ENCODE data around the gene PCDHGB1.
"Not testable (repeated sequence)": the region's sequence is repeated elsewhere in the genome, so short reads cannot be mapped to it uniquely, and the experiment has no call there.

Gene PCDHGB1

DNA sequence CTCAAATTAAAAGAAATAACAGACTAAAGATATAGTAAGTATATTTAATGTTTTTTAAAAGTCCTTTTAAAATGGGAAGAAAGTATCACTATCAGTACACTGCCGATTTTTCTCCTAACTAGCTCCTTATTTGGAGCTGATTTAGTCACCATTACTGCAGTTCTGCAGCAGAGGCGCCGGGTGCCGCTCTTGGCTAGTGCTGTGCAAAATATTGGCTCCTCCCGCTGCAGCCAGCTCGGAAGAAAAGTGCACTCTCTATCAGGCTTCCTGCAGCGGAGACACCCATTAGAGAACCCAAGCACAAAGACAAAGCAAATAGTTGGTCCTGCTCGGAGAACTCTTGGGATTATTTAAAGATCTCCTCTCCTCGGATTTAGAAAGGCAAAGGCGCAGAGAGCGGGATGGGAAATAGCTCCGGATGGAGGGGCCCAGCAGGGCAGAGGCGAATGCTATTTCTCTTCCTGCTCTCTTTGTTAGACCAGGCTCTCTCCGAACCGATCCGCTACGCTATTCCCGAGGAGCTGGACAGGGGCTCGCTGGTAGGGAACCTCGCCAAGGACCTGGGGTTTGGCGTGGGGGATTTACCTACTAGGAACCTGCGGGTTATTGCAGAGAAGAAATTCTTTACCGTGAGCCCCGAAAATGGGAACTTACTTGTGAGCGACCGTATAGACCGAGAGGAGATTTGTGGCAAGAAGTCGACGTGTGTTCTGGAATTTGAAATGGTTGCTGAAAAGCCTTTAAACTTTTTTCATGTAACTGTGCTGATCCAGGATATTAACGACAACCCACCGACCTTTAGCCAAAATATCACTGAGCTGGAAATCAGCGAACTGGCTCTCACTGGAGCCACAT is 20.3 kb downstream of the PCDHGB1 start, which contains the start of gene PCDHGB3:
Gene PCDHGB3 (plus strand): TSS at position 249 of the 855 bp plus-strand sequence. CDS start 153 bp downstream, at position 402.
- Histone ChIP-seq H3K9me3 (ENCODE audit: control insufficient read depth in 2 of 2, low read length in 2 of 2) (peaks cover 45 to 70% of the 10 kb centered on the region in 2 donors), H3K36me3 (ENCODE audit: control insufficient read depth in 2 of 2, insufficient read depth in 2 of 2, low read length in 2 of 2) (peaks cover 0 to 2% of the 10 kb centered on the region in 2 donors), H3K4me1 (ENCODE audit: control insufficient read depth, insufficient read depth, low read length) (peaks cover 4% of the 10 kb centered on the region), H3K27ac (ENCODE audit: low read length) (no peak within 1 kb of the TSS), H3K27me3 (ENCODE audit: control insufficient read depth in 1 of 2, insufficient read depth in 2 of 2, low read length in 2 of 2) (no peaks in the 10 kb centered on the region), H3K4me3 (ENCODE audit: low read length in 2 of 2) (peak within 1 kb of the TSS; percentile 47 to 57), H3K9ac (ENCODE audit: low read length in 2 of 2) (no peak within 1 kb of the TSS)

DNA sequence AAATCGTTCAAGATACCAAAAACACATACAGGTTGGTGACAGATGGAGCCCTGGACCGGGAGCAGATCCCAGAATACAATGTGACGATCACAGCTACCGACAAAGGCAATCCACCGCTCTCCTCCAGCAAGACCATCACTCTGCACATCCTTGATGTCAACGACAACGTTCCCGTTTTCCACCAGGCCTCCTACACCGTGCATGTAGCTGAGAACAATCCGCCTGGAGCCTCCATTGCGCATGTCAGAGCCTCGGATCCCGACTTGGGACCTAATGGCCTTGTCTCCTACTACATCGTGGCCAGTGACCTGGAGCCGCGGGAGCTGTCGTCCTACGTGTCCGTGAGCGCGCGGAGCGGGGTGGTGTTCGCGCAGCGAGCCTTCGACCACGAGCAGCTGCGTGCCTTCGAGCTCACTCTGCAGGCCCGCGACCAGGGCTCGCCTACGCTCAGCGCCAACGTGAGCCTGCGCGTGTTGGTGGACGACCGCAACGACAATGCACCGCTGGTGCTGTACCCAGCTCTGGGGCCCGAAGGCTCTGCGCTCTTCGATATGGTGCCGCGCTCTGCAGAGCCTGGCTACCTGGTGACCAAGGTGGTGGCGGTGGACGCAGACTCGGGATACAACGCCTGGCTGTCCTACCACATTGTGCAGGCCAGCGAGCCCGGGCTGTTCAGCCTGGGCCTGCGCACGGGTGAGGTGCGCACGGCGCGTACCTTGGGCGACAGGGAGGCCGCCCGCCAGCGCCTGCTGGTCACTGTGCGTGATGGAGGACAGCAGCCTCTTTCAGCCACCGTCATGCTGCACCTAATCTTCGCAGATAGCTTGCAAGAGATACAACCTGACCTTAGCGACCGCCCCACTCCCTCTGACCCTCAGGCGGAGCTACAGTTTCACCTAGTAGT is 21.9 kb downstream of the PCDHGB1 start:
- peaks cover 0 to 2% of the 10 kb centered on the region in 2 donors for H3K36me3 ChIP-seq (ENCODE audit: control insufficient read depth in 2 of 2, insufficient read depth in 2 of 2, low read length in 2 of 2)
- peak overlapping the region; percentile 36 to 47 for H3K4me3 ChIP-seq (ENCODE audit: low read length in 2 of 2)
- H3K27ac ChIP-seq (ENCODE audit: low read length), result no peak overlapping the region
- H3K9ac ChIP-seq (ENCODE audit: low read length in 2 of 2), result no peak overlapping the region
- peaks cover 41 to 70% of the 10 kb centered on the region in 2 donors for H3K9me3 ChIP-seq (ENCODE audit: control insufficient read depth in 2 of 2, low read length in 2 of 2)
- peaks cover 4% of the 10 kb centered on the region for H3K4me1 ChIP-seq (ENCODE audit: control insufficient read depth, insufficient read depth, low read length)
- no peaks in the 10 kb centered on the region for H3K27me3 ChIP-seq (ENCODE audit: control insufficient read depth in 1 of 2, insufficient read depth in 2 of 2, low read length in 2 of 2)

DNA sequence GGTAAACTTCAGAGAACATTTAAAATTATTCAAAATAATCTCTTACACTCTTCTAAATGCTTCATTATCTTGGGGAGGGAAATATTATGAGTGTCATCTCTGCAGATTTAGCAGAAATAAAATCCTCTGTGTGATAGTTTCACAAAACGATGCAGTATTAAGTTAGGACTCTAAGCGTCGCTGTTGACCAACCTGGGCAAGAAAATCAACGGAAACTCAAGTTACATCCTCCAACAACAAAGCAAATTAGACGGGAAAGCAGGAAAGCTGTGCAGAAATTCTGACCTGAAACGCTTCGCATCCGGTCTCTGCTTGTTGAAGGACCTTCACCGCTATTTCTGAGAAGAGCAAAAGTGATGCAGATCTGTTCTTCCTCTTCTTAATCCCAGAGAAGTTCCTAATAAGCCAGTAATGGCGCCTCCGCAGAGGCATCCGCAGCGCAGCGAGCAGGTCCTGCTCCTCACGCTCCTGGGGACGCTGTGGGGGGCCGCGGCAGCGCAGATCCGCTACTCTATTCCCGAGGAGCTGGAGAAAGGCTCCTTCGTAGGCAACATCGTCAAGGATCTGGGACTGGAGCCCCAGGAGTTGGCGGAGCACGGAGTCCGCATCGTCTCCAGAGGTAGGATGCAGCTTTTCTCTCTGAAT is 23.9 kb downstream of the PCDHGB1 start, which contains the start of gene PCDHGA6:
Gene PCDHGA6 (plus strand): TSS at position 219 of the 645 bp plus-strand sequence. CDS start 193 bp downstream, at position 412.
- Histone ChIP-seq H3K27me3 (ENCODE audit: control insufficient read depth in 1 of 2, insufficient read depth in 2 of 2, low read length in 2 of 2) (no peaks in the 10 kb centered on the region), H3K9ac (ENCODE audit: low read length in 2 of 2) (no peak within 1 kb of the TSS), H3K4me3 (ENCODE audit: low read length in 2 of 2) (peak within 1 kb of the TSS; percentile 31 to 65), H3K9me3 (ENCODE audit: control insufficient read depth in 2 of 2, low read length in 2 of 2) (peaks cover 40 to 77% of the 10 kb centered on the region in 2 donors), H3K27ac (ENCODE audit: low read length) (no peak within 1 kb of the TSS), H3K4me1 (ENCODE audit: control insufficient read depth, insufficient read depth, low read length) (peaks cover 4% of the 10 kb centered on the region), H3K36me3 (ENCODE audit: control insufficient read depth in 2 of 2, insufficient read depth in 2 of 2, low read length in 2 of 2) (peaks cover 0 to 2% of the 10 kb centered on the region in 2 donors)

DNA sequence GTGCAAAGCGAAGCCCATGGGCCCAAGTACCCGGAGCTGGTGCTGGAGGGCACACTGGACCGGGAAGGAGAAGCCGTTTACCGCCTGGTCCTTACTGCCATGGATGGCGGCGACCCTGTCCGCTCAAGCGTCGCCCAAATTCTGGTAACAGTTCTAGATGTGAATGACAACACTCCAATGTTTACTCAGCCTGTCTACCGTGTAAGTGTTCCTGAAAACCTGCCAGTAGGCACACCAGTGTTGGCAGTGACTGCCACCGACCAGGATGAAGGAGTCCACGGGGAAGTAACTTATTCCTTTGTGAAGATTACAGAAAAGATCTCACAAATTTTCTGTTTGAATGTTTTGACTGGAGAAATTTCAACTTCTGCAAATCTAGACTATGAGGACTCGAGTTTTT is 24.7 kb downstream of the PCDHGB1 start:
- Histone ChIP-seq H3K9ac (ENCODE audit: low read length in 2 of 2) (no peak overlapping the region), H3K27ac (ENCODE audit: low read length) (no peak overlapping the region), H3K4me1 (ENCODE audit: control insufficient read depth, insufficient read depth, low read length) (peaks cover 4% of the 10 kb centered on the region), H3K27me3 (ENCODE audit: control insufficient read depth in 1 of 2, insufficient read depth in 2 of 2, low read length in 2 of 2) (no peaks in the 10 kb centered on the region), H3K9me3 (ENCODE audit: control insufficient read depth in 2 of 2, low read length in 2 of 2) (peaks cover 38 to 76% of the 10 kb centered on the region in 2 donors), H3K36me3 (ENCODE audit: control insufficient read depth in 2 of 2, insufficient read depth in 2 of 2, low read length in 2 of 2) (peaks cover 0 to 2% of the 10 kb centered on the region in 2 donors), H3K4me3 (ENCODE audit: low read length in 2 of 2) (peak overlapping the region; percentile 31 to 65)

DNA sequence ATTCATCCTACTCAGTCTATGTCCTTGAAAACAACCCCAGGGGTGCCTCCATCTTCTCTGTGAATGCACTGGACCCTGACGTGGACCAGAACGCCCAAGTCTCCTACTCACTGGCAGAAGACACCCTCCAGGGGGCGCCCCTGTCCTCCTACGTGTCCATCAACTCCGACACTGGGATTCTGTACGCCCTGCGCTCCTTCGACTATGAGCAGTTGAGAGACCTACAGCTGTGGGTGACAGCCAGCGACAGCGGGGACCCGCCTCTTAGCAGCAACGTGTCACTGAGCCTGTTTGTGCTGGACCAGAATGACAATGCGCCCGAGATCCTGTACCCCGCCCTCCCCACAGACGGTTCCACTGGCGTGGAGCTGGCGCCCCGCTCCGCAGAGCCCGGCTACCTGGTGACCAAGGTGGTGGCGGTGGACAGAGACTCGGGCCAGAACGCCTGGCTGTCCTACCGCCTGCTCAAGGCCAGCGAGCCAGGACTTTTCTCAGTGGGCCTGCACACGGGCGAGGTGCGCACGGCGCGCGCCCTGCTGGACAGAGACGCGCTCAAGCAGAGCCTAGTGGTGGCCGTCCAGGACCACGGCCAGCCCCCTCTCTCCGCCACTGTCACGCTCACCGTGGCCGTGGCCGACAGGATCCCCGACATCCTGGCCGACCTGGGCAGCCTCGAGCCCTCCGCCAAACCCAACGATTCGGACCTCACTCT is 25.7 kb downstream of the PCDHGB1 start:
- not testable (repeated sequence) for H3K4me1 ChIP-seq (ENCODE audit: control insufficient read depth, insufficient read depth, low read length); H3K9ac ChIP-seq (ENCODE audit: low read length in 2 of 2); H3K27me3 ChIP-seq (ENCODE audit: control insufficient read depth in 1 of 2, insufficient read depth in 2 of 2, low read length in 2 of 2); H3K36me3 ChIP-seq (ENCODE audit: control insufficient read depth in 2 of 2, insufficient read depth in 2 of 2, low read length in 2 of 2); H3K27ac ChIP-seq (ENCODE audit: low read length)
- Histone ChIP-seq H3K9me3 (ENCODE audit: control insufficient read depth in 2 of 2, low read length in 2 of 2) (peaks cover 36 to 73% of the 10 kb centered on the region in 2 donors), H3K4me3 (ENCODE audit: low read length in 2 of 2) (peak overlapping the region in 1 of 2 donors; percentile 15)

DNA sequence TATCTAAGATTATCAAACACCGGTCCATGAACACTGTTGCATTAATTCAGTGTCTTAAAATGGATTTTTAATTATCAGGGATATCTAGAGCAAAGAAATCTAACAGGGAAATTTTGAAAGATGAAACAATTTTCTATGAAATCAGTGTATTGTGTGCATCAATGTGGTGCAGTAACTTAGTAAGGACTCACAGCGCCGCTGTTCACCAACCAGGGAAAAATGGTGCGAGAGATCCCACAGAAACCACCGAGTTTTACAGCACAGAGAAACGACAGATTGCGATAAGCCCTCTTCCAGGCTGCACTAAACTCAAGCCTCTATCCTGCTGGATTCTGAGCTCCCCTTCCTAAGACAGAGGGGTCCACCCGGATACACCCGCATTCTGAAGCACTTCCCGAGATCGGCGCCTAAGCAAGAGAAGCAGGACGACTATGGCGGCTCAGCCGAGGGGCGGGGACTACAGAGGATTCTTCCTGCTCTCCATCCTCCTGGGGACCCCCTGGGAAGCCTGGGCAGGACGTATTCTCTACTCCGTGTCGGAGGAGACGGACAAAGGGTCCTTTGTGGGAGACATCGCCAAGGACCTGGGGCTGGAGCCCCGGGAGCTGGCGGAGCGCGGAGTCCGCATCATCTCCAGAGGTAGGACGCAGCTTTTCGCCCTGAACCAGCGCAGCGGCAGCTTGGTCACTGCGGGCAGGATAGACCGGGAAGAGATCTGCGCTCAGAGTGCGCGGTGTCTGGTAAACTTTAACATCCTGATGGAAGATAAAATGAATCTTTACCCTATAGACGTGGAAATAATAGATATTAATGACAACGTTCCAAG is 32.8 kb downstream of the PCDHGB1 start, which contains the start of gene PCDHGA7:
Gene PCDHGA7 (plus strand): TSS at position 274 of the 826 bp plus-strand sequence. CDS start 158 bp downstream, at position 432.
- Histone ChIP-seq H3K36me3 (ENCODE audit: control insufficient read depth in 2 of 2, insufficient read depth in 2 of 2, low read length in 2 of 2) (peaks cover 0 to 3% of the 10 kb centered on the region in 2 donors), H3K9me3 (ENCODE audit: control insufficient read depth in 2 of 2, low read length in 2 of 2) (peaks cover 34 to 60% of the 10 kb centered on the region in 2 donors), H3K4me3 (ENCODE audit: low read length in 2 of 2) (peak within 1 kb of the TSS; percentile 56 to 58), H3K27ac (ENCODE audit: low read length) (no peak within 1 kb of the TSS), H3K9ac (ENCODE audit: low read length in 2 of 2) (no peak within 1 kb of the TSS), H3K4me1 (ENCODE audit: control insufficient read depth, insufficient read depth, low read length) (no peaks in the 10 kb centered on the region), H3K27me3 (ENCODE audit: control insufficient read depth in 1 of 2, insufficient read depth in 2 of 2, low read length in 2 of 2) (no peaks in the 10 kb centered on the region)

DNA sequence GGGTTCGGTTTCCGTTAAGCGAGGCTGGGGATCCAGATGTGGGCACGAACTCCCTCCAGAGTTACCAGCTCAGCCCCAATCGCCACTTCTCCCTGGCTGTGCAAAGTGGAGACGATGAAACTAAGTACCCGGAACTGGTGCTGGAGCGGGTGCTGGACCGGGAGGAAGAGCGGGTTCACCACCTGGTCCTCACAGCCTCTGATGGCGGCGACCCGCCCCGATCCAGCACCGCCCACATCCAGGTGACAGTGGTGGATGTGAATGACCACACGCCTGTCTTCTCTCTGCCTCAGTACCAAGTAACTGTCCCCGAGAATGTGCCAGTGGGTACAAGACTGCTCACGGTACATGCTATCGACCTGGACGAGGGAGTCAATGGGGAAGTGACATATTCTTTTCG is 33.4 kb downstream of the PCDHGB1 start:
- Histone ChIP-seq H3K27me3 (ENCODE audit: control insufficient read depth in 1 of 2, insufficient read depth in 2 of 2, low read length in 2 of 2) (no peaks in the 10 kb centered on the region), H3K4me1 (ENCODE audit: control insufficient read depth, insufficient read depth, low read length) (no peaks in the 10 kb centered on the region), H3K4me3 (ENCODE audit: low read length in 2 of 2) (peak overlapping the region; percentile 56 to 58), H3K9me3 (ENCODE audit: control insufficient read depth in 2 of 2, low read length in 2 of 2) (peaks cover 36 to 59% of the 10 kb centered on the region in 2 donors), H3K36me3 (ENCODE audit: control insufficient read depth in 2 of 2, insufficient read depth in 2 of 2, low read length in 2 of 2) (peaks cover 0 to 3% of the 10 kb centered on the region in 2 donors), H3K9ac (ENCODE audit: low read length in 2 of 2) (no peak overlapping the region), H3K27ac (ENCODE audit: low read length) (no peak overlapping the region)

DNA sequence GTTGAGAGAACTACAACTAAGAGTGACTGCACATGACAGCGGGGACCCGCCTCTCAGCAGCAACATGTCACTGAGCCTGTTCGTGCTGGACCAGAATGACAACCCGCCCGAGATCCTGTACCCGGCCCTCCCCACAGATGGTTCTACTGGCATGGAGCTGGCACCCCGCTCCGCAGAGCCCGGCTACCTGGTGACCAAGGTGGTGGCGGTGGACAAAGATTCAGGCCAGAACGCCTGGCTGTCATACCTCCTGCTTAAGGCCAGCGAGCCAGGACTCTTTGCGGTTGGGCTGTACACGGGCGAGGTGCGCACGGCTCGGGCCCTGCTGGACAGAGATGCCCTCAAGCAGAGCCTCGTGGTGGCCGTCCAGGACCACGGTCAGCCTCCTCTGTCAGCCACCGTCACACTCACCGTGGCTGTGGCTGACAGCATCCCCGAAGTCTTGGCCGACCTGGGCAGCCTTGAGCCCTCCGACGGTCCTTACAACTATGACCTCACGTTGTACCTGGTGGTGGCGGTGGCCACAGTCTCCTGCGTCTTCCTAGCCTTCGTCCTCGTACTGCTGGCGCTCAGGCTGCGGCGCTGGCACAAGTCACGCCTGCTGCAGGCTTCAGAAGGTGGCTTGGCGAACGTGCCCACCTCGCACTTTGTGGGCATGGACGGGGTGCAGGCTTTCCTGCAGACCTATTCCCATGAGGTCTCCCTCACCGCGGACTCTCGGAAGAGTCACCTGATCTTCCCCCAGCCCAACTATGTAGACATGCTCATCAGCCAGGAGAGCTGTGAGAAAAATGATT is 34.8 kb downstream of the PCDHGB1 start:
- peaks cover 0 to 3% of the 10 kb centered on the region in 2 donors for H3K36me3 ChIP-seq (ENCODE audit: control insufficient read depth in 2 of 2, insufficient read depth in 2 of 2, low read length in 2 of 2)
- H3K9ac ChIP-seq (ENCODE audit: low read length in 2 of 2), result no peak overlapping the region
- H3K4me3 ChIP-seq (ENCODE audit: low read length in 2 of 2), result peak overlapping the region in 1 of 2 donors; percentile 58
- no peaks in the 10 kb centered on the region for H3K27me3 ChIP-seq (ENCODE audit: control insufficient read depth in 1 of 2, insufficient read depth in 2 of 2, low read length in 2 of 2)
- H3K27ac ChIP-seq (ENCODE audit: low read length), result no peak overlapping the region
- H3K4me1 ChIP-seq (ENCODE audit: control insufficient read depth, insufficient read depth, low read length), result no peaks in the 10 kb centered on the region
- peaks cover 44 to 73% of the 10 kb centered on the region in 2 donors for H3K9me3 ChIP-seq (ENCODE audit: control insufficient read depth in 2 of 2, low read length in 2 of 2)
